Stimulated activated CD8-positive, alpha-beta memory T cell treated with anti-CD3 and anti-CD28 coated beads, Interleukin-7, amount 100 ng/mL, for 1 hour (primary cell): ENCODE results near the gene ASPRV1.

ENCODE experiments used
- DNase-seq, 2 donors: peaks; one replicate each; pipeline ENCODE4 v3.0.0-alpha.2; 2020; ENCODE audit warnings: low read depth in 2 of 2

Gene ASPRV1

GRCh38 chr2:69989009-69989408 lies 27.6 kb upstream of the ASPRV1 start:
- DNase-seq, result no peak

GRCh38 chr2:69988086-69988635 lies 26.7 kb upstream of the ASPRV1 start:
- DNase-seq, result no peak

GRCh38 chr2:69986691-69987090 lies 25.3 kb upstream of the ASPRV1 start:
- DNase-seq, result no peak

- DNase-seq, result no peak
Observed at GRCh38 chr2:69985688-69986087, 24.3 kb upstream of the ASPRV1 start.

- no peak for DNase-seq
Observed at GRCh38 chr2:69985216-69985615, 23.8 kb upstream of the ASPRV1 start.

GRCh38 chr2:69983392-69983966 lies 22.0 kb upstream of the ASPRV1 start:
- DNase-seq, result no peak

- no peak for DNase-seq
Observed at GRCh38 chr2:69979902-69980807, 18.7 kb upstream of the ASPRV1 start.

- no peak for DNase-seq
Observed at GRCh38 chr2:69977906-69978482, 16.6 kb upstream of the ASPRV1 start.

GRCh38 chr2:69977186-69977585 lies 15.8 kb upstream of the ASPRV1 start:
- no peak for DNase-seq

GRCh38 chr2:69975853-69976462 lies 14.5 kb upstream of the ASPRV1 start:
- DNase-seq, result no peak

GRCh38 chr2:69975136-69975852 lies 13.9 kb upstream of the ASPRV1 start:
- no peak for DNase-seq

- no peak for DNase-seq
Observed at GRCh38 chr2:69973335-69973735, 11.9 kb upstream of the ASPRV1 start.

GRCh38 chr2:69972822-69973221 lies 11.4 kb upstream of the ASPRV1 start:
- DNase-seq, result no peak

GRCh38 chr2:69969991-69970390 lies 8.6 kb upstream of the ASPRV1 start:
- no peak for DNase-seq

GRCh38 chr2:69969126-69969983 lies 7.9 kb upstream of the ASPRV1 start:
- no peak for DNase-seq

- no peak for DNase-seq
Observed at GRCh38 chr2:69968609-69969008, 7.2 kb upstream of the ASPRV1 start.

- no peak for DNase-seq
Observed at GRCh38 chr2:69966496-69966895, 5.1 kb upstream of the ASPRV1 start.

- DNase-seq, result no peak
Observed at GRCh38 chr2:69965756-69966445, 4.5 kb upstream of the ASPRV1 start.

- no peak for DNase-seq
Observed at GRCh38 chr2:69964353-69964841, 3.0 kb upstream of the ASPRV1 start.
